Osteocyte (in vitro differentiated cells): Measurements from ENCODE around the gene CELF4. TPM values are rescaled to one million over a fixed set of nuclear protein-coding genes. Genes with fewer than 3 reads are reported as not detected.

Experiments
- DNase-seq: peaks from one replicate; pipeline ENCODE4 v3.0.0; 2021; ENCODE audit warnings: mixed read lengths; ENCODE audit not compliant: unreplicated experiment; ENCODE audit errors: extremely low spot score
- H3K27ac Mint-ChIP-seq: one replicate; pipeline ENCODE4 v1.8.0; 2021; ENCODE audit warnings: mild to moderate bottlenecking, mixed read lengths; ENCODE audit not compliant: unreplicated experiment
- H3K27me3 Mint-ChIP-seq: one replicate; pipeline ENCODE4 v1.8.0; 2021; ENCODE audit warnings: mixed read lengths; ENCODE audit not compliant: unreplicated experiment
- H3K36me3 Mint-ChIP-seq: one replicate; pipeline ENCODE4 v1.8.0; 2021; ENCODE audit warnings: mixed read lengths; ENCODE audit not compliant: unreplicated experiment
- H3K4me1 Mint-ChIP-seq: one replicate; pipeline ENCODE4 v1.8.0; 2021; ENCODE audit warnings: mixed read lengths; ENCODE audit not compliant: unreplicated experiment
- H3K4me3 Mint-ChIP-seq: one replicate; pipeline ENCODE4 v1.8.0; 2021; ENCODE audit warnings: mild to moderate bottlenecking, moderate library complexity, mixed read lengths; ENCODE audit not compliant: unreplicated experiment
- H3K9me3 Mint-ChIP-seq: one replicate; pipeline ENCODE4 v1.8.0; 2021; ENCODE audit warnings: mixed read lengths; ENCODE audit not compliant: unreplicated experiment
- CTCF ChIP-seq: fragments of 200-600 bp; sonication (generic); IDR thresholded peaks from 2 replicates; pipeline ENCODE4 v1.5.0; 2021; ENCODE audit warnings: antibody characterized with exemption, mild to moderate bottlenecking, moderate library complexity
- total RNA-seq: library from RNA; stranded (reverse); gene quantifications from 2 replicates; pipeline ENCODE4 v1.2.1, GENCODE V29; 2021

The CELF4 gene
- total RNA-seq, 1 donor from 2014 or later = not detected

- peaks cover 5% of the 10 kb centered on the region for H3K36me3 Mint-ChIP-seq
Observed at GRCh38 chr18:37248281-37248680, 317.3 kb downstream of the CELF4 start.

DNA sequence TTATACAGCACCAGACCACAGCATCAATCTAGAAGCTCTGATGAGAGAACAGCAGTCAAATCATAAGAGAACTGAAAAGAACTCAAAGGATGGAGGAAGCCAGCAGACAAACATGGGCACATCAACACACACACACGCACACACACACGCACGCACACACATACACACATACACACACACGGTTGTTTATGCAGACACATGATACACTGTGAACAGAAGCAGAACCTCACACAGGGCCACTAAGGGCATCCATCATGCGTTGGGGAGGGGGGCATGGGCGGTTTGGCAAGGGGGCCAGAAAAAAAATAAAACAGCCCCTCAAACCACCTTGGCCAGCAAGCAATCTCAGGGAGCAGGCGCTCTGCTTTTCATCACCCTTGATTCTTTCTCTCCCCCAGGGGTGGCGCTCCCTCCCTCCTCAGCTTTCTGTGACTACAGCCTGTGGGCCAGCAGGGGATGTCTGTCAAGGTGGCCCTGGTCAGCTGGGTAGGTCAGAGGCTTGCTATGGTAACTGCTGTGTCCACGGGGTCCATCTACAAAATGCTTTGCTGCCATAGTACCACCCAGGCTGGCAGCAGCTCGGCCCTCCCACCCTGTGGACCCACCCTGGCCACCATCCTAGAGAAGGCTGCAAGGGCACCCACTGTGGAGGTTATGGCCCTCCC is 318.0 kb downstream of the CELF4 start:
- peaks cover 5% of the 10 kb centered on the region for H3K36me3 Mint-ChIP-seq
- H3K27ac Mint-ChIP-seq = no peak overlapping the region
- no peak for TF ChIP-seq CTCF
- H3K27me3 Mint-ChIP-seq = peaks cover 53% of the 10 kb centered on the region
- peaks cover 3% of the 10 kb centered on the region for H3K4me1 Mint-ChIP-seq
- no peak overlapping the region for H3K4me3 Mint-ChIP-seq
- no peak for DNase-seq
- no peaks in the 10 kb centered on the region for H3K9me3 Mint-ChIP-seq

More at GRCh38 chr18:37248281-37248680, 317.3 kb downstream of the CELF4 start:
- no peak for TF ChIP-seq CTCF
- Mint-ChIP-seq H3K27ac (no peak overlapping the region), H3K27me3 (peaks cover 55% of the 10 kb centered on the region), H3K9me3 (no peaks in the 10 kb centered on the region), H3K4me3 (no peak overlapping the region), H3K4me1 (peaks cover 3% of the 10 kb centered on the region)
- DNase-seq = no peak

DNA sequence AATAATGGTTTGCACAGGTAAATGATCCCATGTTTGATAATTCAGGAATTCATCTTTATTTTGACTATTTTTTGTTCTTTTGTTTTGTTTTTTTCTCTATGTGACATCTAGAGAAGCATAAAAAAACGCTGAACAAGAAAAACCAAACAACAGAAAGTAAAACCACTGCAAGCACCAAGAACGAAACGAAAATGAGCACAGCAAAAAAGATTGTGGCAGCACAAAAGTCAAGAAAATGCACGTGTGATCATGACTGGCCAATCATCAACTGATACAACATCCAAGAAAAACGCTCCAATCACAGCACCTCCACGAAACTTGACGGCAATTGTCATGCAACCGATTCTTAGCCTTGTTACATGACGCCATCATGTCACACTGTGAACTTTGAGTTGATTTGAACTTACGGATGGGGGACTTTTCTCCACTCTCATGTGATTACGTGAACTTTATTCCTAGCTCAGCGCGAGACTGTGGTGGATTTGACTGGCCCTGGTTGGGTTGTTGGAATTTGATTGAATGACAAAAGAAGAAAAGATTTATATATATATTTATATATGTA is 318.7 kb downstream of the CELF4 start:
- H3K36me3 Mint-ChIP-seq = peaks cover 3% of the 10 kb centered on the region
- H3K27me3 Mint-ChIP-seq = peaks cover 48% of the 10 kb centered on the region
- H3K27ac Mint-ChIP-seq = no peak overlapping the region
- DNase-seq = no peak
- no peak overlapping the region for H3K4me3 Mint-ChIP-seq
- TF ChIP-seq CTCF = no peak
- peaks cover 3% of the 10 kb centered on the region for H3K4me1 Mint-ChIP-seq
- H3K9me3 Mint-ChIP-seq = no peaks in the 10 kb centered on the region

DNA sequence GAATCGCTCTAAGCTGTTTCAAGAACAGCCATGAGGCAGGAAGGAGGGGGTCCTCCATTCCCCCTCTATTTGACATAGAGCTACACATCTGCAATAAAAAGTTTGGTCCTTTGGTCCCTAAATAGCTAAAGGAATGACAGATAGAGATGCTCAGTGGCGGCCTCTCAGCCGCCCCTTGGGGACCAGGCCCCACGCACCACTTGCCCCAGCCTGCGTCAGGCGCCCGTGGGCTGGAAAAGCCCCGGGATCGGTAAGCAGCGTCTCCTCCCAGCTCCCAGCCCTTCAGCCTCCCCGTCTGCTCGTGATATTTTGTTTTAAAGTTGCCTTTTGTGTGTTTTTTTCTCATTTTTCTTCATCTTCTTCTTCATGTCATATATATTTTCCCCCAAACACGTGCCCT is 321.0 kb downstream of the CELF4 start:
- Mint-ChIP-seq H3K4me3 (no peak overlapping the region), H3K27me3 (peaks cover 36% of the 10 kb centered on the region)

More for the DNA sequence above, 321.0 kb downstream of the CELF4 start:
- Mint-ChIP-seq H3K27ac (no peak overlapping the region), H3K36me3 (peaks cover 3% of the 10 kb centered on the region), H3K9me3 (no peaks in the 10 kb centered on the region), H3K4me1 (peaks cover 3% of the 10 kb centered on the region)
- no peak for TF ChIP-seq CTCF
- DNase-seq = no peak
